H1 (cell line): ENCODE measurements around the gene TRIM67. TPM values are rescaled to one million over a fixed set of nuclear protein-coding genes. Genes with fewer than 3 reads are reported as not detected.
A peak's percentile ranks its signal among the peaks of the same experiment; 100 is the strongest.

Experiments used
- CTCF ChIA-PET: fragments of 300-600 bp; sonication (Branson Sonifier 250); formaldehyde crosslinking; loops from one replicate; lab custom pipeline; 2021; ENCODE audit not compliant: partially characterized antibody; lab: Charles Lee
- POLR2A ChIA-PET: fragments of 300-600 bp; sonication (Branson Sonifier 250); formaldehyde crosslinking; loops from one replicate; lab custom pipeline; 2021; ENCODE audit warnings: inconsistent platforms; ENCODE audit not compliant: partially characterized antibody; lab: Charles Lee
- DNase-seq, 2 experiments: peaks; one replicate each; pipeline versions ENCODE4 v3.0.0 to v3.0.0-alpha.2; 2010 to 2022; ENCODE audit warnings: low spot score in 2 of 2, low read depth in 1 of 2, mixed read lengths in 1 of 2
- FAIRE-seq: peaks from 2 replicates; lab custom pipeline; 2011; peaks lifted over from hg19 to GRCh38; lab: Jason Lieb, UNC
- H2AFZ ChIP-seq: 2 replicates; pipeline ENCODE4 v1.8.1; 2012; ENCODE audit warnings: low read length, inconsistent platforms
- H2AK5ac ChIP-seq: 2 replicates; pipeline ENCODE4 v1.6.1; 2013; ENCODE audit warnings: low read depth, low read length
- H2BK120ac ChIP-seq: replicated peaks from 2 replicates; pipeline ENCODE3; 2013; ENCODE audit warnings: low read depth, low read length, inconsistent platforms
- H2BK12ac ChIP-seq: 2 replicates; pipeline ENCODE4 v1.6.1; 2013; ENCODE audit warnings: low read depth, low read length
- H2BK15ac ChIP-seq: 2 replicates; pipeline ENCODE4 v1.6.1; 2013; ENCODE audit warnings: low read length
- H2BK20ac ChIP-seq: 2 replicates; pipeline ENCODE4 v1.6.1; 2013; ENCODE audit warnings: low read length
- H2BK5ac ChIP-seq: 2 replicates; pipeline ENCODE4 v1.6.1; 2013; ENCODE audit warnings: low read depth, low read length
- H3K14ac ChIP-seq: 2 replicates; pipeline ENCODE4 v1.6.1; 2013; ENCODE audit warnings: inconsistent platforms; ENCODE audit not compliant: insufficient read length
- H3K18ac ChIP-seq: 2 replicates; pipeline ENCODE4 v1.6.1; 2013; ENCODE audit warnings: low read length; ENCODE audit errors: extremely low read depth
- H3K23ac ChIP-seq: 2 replicates; pipeline ENCODE4 v1.6.1; 2013; ENCODE audit warnings: inconsistent platforms; ENCODE audit not compliant: insufficient read length
- H3K23me2 ChIP-seq: 2 replicates; pipeline ENCODE4 v1.6.1; 2013; ENCODE audit warnings: low read depth, low read length
- H3K27ac ChIP-seq: 2 replicates; pipeline ENCODE4 v1.6.1; 2011; ENCODE audit warnings: low read depth, low read length, inconsistent platforms
- H3K27me3 ChIP-seq, 4 experiments: replicated peaks in 1 of 4; 1 replicate in 1 of 4; 2 replicates in 3 of 4; pipeline versions ENCODE4 v1.6.1 to v1.8.1; 2011 to 2013; ENCODE audit warnings: low read length in 3 of 4, mild to moderate bottlenecking in 3 of 4, inconsistent platforms in 2 of 4, mixed read lengths in 2 of 4, moderate library complexity in 1 of 4; ENCODE audit not compliant: control insufficient read depth in 3 of 4, insufficient read depth in 3 of 4; ENCODE audit errors: extremely low read depth in 1 of 4
- H3K36me3 ChIP-seq, 4 experiments: 2 replicates each; pipeline versions ENCODE4 v1.6.1 to v1.8.1; 2011 to 2013; ENCODE audit warnings: mild to moderate bottlenecking in 4 of 4, low read length in 3 of 4, moderate library complexity in 2 of 4, control low read depth in 1 of 4, inconsistent platforms in 1 of 4; ENCODE audit not compliant: insufficient read depth in 4 of 4, control insufficient read depth in 2 of 4
- H3K4ac ChIP-seq: replicated peaks from 2 replicates; pipeline ENCODE3; 2013; ENCODE audit warnings: low read length, low read depth, mixed read lengths, inconsistent platforms; ENCODE audit not compliant: insufficient read length
- H3K4me1 ChIP-seq, 4 experiments: replicated peaks in 1 of 4; 1 replicate in 1 of 4; 2 replicates in 3 of 4; pipeline versions ENCODE4 v1.6.1 to v1.8.1; 2011 to 2013; ENCODE audit warnings: low read length in 3 of 4, inconsistent platforms in 2 of 4, mixed read lengths in 1 of 4; ENCODE audit not compliant: insufficient read depth in 4 of 4, control insufficient read depth in 3 of 4
- H3K4me2 ChIP-seq, 2 experiments: 2 replicates each; pipeline versions ENCODE4 v1.6.1 to v1.8.1; 2011 to 2013; ENCODE audit warnings: low read depth in 2 of 2, low read length in 2 of 2, control low read depth in 1 of 2, inconsistent platforms in 1 of 2, mild to moderate bottlenecking in 1 of 2; ENCODE audit not compliant: insufficient read depth in 1 of 2
- H3K4me3 ChIP-seq, 4 experiments: fragments of 200-600, 300-600 bp in 1 of 4; sonication (generic), shearing (Covaris generic), sonication (Bioruptor Twin) in 1 of 4; 2 replicates each; pipeline versions ENCODE4 v1.5.1 to v1.8.1; 2011 to 2016; ENCODE audit warnings: low read length in 4 of 4, low read depth in 3 of 4, control low read depth in 2 of 4, inconsistent platforms in 2 of 4, mild to moderate bottlenecking in 2 of 4, mixed read lengths in 1 of 4, moderate library complexity in 1 of 4; ENCODE audit not compliant: insufficient read depth in 2 of 4; ENCODE audit errors: extremely low read depth in 1 of 4
- H3K56ac ChIP-seq: replicated peaks from 2 replicates; pipeline ENCODE3; 2013; ENCODE audit warnings: low read depth, mild to moderate bottlenecking, mixed read lengths, low read length, inconsistent platforms; ENCODE audit not compliant: insufficient read length
- H3K79me1 ChIP-seq: 2 replicates; pipeline ENCODE4 v1.6.1; 2013; ENCODE audit warnings: low read depth, low read length, control low read depth
- H3K79me2 ChIP-seq, 2 experiments: 2 replicates each; pipeline versions ENCODE4 v1.6.1 to v1.8.1; 2012 to 2013; ENCODE audit warnings: low read length in 2 of 2, mild to moderate bottlenecking in 2 of 2, inconsistent platforms in 1 of 2; ENCODE audit not compliant: insufficient read depth in 2 of 2, control insufficient read depth in 1 of 2
- H3K9ac ChIP-seq, 4 experiments: replicated peaks in 1 of 4; 1 replicate in 1 of 4; 2 replicates in 3 of 4; pipeline versions ENCODE4 v1.6.1 to v1.8.1; 2011 to 2013; ENCODE audit warnings: low read depth in 3 of 4, low read length in 3 of 4, control low read depth in 2 of 4, mild to moderate bottlenecking in 2 of 4, moderate library complexity in 2 of 4, inconsistent platforms in 1 of 4; ENCODE audit errors: extremely low read depth in 1 of 4
- H3K9me3 ChIP-seq, 2 experiments: 2 replicates each; pipeline versions ENCODE4 v1.6.1 to v1.8.1; 2012 to 2013; ENCODE audit warnings: mild to moderate bottlenecking in 2 of 2, moderate library complexity in 2 of 2, control low read depth in 1 of 2, inconsistent platforms in 1 of 2, low read depth in 1 of 2, low read length in 1 of 2, mixed read lengths in 1 of 2; ENCODE audit not compliant: insufficient read depth in 2 of 2
- H4K20me1 ChIP-seq, 2 experiments: replicated peaks in 1 of 2; 2 replicates each; pipeline versions ENCODE3 to v1.8.1; 2011 to 2013; ENCODE audit warnings: inconsistent platforms in 2 of 2, low read length in 2 of 2, mild to moderate bottlenecking in 1 of 2; ENCODE audit not compliant: insufficient read depth in 2 of 2, control insufficient read depth in 1 of 2
- H4K5ac ChIP-seq: 2 replicates; pipeline ENCODE4 v1.6.1; 2013; ENCODE audit warnings: low read length, low read depth, mixed read lengths, inconsistent platforms; ENCODE audit not compliant: insufficient read length
- H4K8ac ChIP-seq: 2 replicates; pipeline ENCODE4 v1.8.0; 2013; ENCODE audit warnings: mild to moderate bottlenecking, moderate library complexity, low read length, inconsistent platforms; ENCODE audit not compliant: insufficient read depth; ENCODE audit errors: extremely low read depth
- H4K91ac ChIP-seq: replicated peaks from 2 replicates; pipeline ENCODE3; 2013; ENCODE audit warnings: low read length, mixed read lengths, inconsistent platforms; ENCODE audit not compliant: insufficient read length
- BRCA1 ChIP-seq: IDR thresholded peaks from 2 replicates; pipeline ENCODE4 v1.6.1; 2012; ENCODE audit warnings: low read depth, low read length, improper control_type of control experiment
- CHD2 ChIP-seq: IDR thresholded peaks from 2 replicates; pipeline ENCODE4 v1.6.1; 2012; ENCODE audit warnings: low read length, improper control_type of control experiment
- CREB1 ChIP-seq: IDR thresholded peaks from 2 replicates; pipeline ENCODE4 v1.6.1; 2012; ENCODE audit warnings: inconsistent platforms
- NANOG ChIP-seq: IDR thresholded peaks from 2 replicates; pipeline ENCODE4 v1.6.1; 2011; ENCODE audit warnings: low read length, low read depth, mild to moderate bottlenecking, inconsistent platforms; ENCODE audit not compliant: insufficient read depth, poor library complexity, severe bottlenecking
- POLR2AphosphoS5 ChIP-seq: IDR thresholded peaks from 2 replicates; pipeline ENCODE4 v1.6.1; 2011; ENCODE audit warnings: low read depth, low read length
- POU5F1 ChIP-seq: IDR thresholded peaks from 2 replicates; pipeline ENCODE4 v1.6.1; 2011; ENCODE audit warnings: low read depth, mild to moderate bottlenecking, low read length, moderate library complexity
- RFX5 ChIP-seq: IDR thresholded peaks from 2 replicates; pipeline ENCODE4 v1.6.1; 2011; ENCODE audit warnings: low read depth, low read length, improper control_type of control experiment, borderline replicate concordance
- SIRT6 ChIP-seq: IDR thresholded peaks from one replicate; pipeline ENCODE4 v1.7.1; 2012; ENCODE audit warnings: low read length, inconsistent platforms
- SP1 ChIP-seq: IDR thresholded peaks from 2 replicates; pipeline ENCODE4 v1.6.1; 2011; ENCODE audit warnings: low read depth, low read length
- SP2 ChIP-seq: IDR thresholded peaks from 2 replicates; pipeline ENCODE4 v1.6.1; 2012; ENCODE audit warnings: mild to moderate bottlenecking, low read length, inconsistent platforms
- SUZ12 ChIP-seq: fragments of 200-600 bp; sonication (generic); IDR thresholded peaks from 2 replicates; pipeline ENCODE4 v1.6.1; 2012; ENCODE audit warnings: mild to moderate bottlenecking, inconsistent platforms, low read length, moderate library complexity, mixed read lengths
- TCF12 ChIP-seq: IDR thresholded peaks from 2 replicates; pipeline ENCODE4 v1.6.1; 2011; ENCODE audit warnings: low read depth, mild to moderate bottlenecking, low read length
- TEAD4 ChIP-seq: IDR thresholded peaks from 2 replicates; pipeline ENCODE4 v1.6.1; 2012; ENCODE audit warnings: low read depth, low read length, inconsistent platforms, mixed read lengths
- ZNF274 ChIP-seq: IDR thresholded peaks from 2 replicates; pipeline ENCODE4 v1.7.0; 2012; ENCODE audit warnings: low read length, borderline replicate concordance; ENCODE audit errors: extremely low read depth
- WGBS, 2 experiments: shearing (Covaris generic) in 1 of 2; methylation state at CpG; one replicate each; pipeline versions ENCODE4 v1.1.6 to v1.1.7; 2013 to 2015; ENCODE audit warnings: low lambda C conversion rate in 2 of 2, mixed read lengths in 2 of 2, inconsistent platforms in 1 of 2, low coverage in 1 of 2, missing lambda C conversion rate in 1 of 2; ENCODE audit not compliant: insufficient replicate concordance in 2 of 2, insufficient coverage in 1 of 2, insufficient read length in 1 of 2; ENCODE audit errors: extremely low coverage in 1 of 2, missing lambda C conversion rate in 1 of 2; 5-methylcytosine and 5-hydroxymethylcytosine counted together
- polyA plus RNA-seq, 7 experiments: library from polyadenylated mRNA; depleted of rRNA in 3 of 7; stranded (reverse) in 5 of 7; unstranded in 2 of 7; fragments of >200 nt in 5 of 7; fragments of 200-250 nt in 2 of 7; gene quantifications; 1 replicate in 5 of 7; 2 replicates in 1 of 7; 4 replicates in 1 of 7; pipeline versions ENCODE4 v1.2.1 to v1.2.3, GENCODE V29; 2011 to 2013; ENCODE audit warnings: missing spikeins in 2 of 7, mixed read lengths in 2 of 7
- total RNA-seq: library from RNA; stranded (reverse); fragmentation: NEBNext Ultra II Directional; extraction: Animal tissue kit (Norgen Biotek cat#: 25700); gene quantifications from 2 replicates; pipeline ENCODE4 v1.2.1, GENCODE V29; 2021

The TRIM67 gene
- total and polyA plus RNA-seq, 2 of the 8 experiments (the other 6 are each of a cell fraction or from before 2014, with no cell fraction given), result under 0.01 TPM; not detected in 1

DNA sequence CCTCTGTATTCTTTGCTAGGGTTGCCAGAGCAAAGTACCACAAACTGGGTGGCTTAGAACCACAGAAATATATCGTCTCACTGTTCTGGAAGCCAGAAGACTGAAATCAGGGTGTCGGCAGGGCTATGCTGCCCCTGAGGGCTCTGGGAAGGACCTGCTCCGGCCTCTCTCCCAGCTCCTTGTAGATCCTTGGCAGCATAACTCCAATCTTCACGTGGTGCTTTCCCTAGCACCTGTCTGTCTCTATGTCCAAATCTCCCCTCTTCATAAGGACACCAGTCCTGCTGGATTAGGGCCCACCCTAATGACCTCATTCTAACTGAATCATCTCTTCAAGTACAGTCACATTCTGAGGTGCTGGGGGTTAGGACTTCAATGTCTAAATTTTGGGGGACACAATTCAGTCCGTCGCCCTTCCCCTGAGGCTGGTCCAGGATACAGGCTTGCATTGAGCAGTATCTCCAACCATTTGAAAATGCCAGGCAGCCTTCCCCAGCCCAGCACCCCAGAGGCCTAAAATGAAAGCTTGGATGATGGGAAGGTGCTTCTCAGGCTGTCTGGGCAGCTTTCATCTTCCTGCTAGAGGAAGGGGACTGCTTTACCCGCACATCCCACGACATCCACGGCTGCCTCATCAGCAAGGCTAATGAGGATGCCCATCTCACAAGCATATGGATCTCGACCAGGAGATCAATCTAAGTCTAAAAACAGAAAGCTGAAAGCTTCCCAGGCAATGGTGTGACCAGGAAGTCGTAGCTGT lies 24.7 kb downstream of the TRIM67 start:
- H3K4me2 ChIP-seq, result no peak overlapping the region
- H4K5ac ChIP-seq, result no peak overlapping the region
- no peak overlapping the region for H3K23ac ChIP-seq
- no peak overlapping the region for H2AK5ac ChIP-seq
- H3K9ac ChIP-seq, result no peak overlapping the region
- H3K79me1 ChIP-seq, result no peaks in the 10 kb centered on the region
- DNase-seq (no peak), FAIRE-seq (no peak)
- no peaks in the 10 kb centered on the region for H3K23me2 ChIP-seq
- H2BK20ac ChIP-seq, result no peak overlapping the region
- no peak overlapping the region for H3K56ac ChIP-seq
- no peak overlapping the region for H2BK12ac ChIP-seq
- no peak overlapping the region for H3K14ac ChIP-seq
- no peak overlapping the region for H3K4ac ChIP-seq
- H2BK120ac ChIP-seq, result no peak overlapping the region
- H4K91ac ChIP-seq, result no peak overlapping the region
- H3K4me3 ChIP-seq, result no peak overlapping the region
- H2AFZ ChIP-seq, result no peak overlapping the region
- peaks cover 0 to 18% (median 10%) of the 10 kb centered on the region in 4 experiments; a peak in 4 of 7 replicates for H3K27me3 ChIP-seq
- H2BK15ac ChIP-seq, result 0 out of 2 replicates have a peak overlapping the region, but pooled peaks have one; percentile 11
- no peaks in the 10 kb centered on the region for H3K79me2 ChIP-seq
- H4K20me1 ChIP-seq, result peaks cover 0 to 2% of the 10 kb centered on the region in 2 experiments
- H3K18ac ChIP-seq, result no peak overlapping the region
- ChIA-PET POLR2A (interaction anchor here (0.8 kb wide), 1 partner anchor 66 kb away, joined by 5 read pairs; no protein-coding TSS in a partner anchor), CTCF (interaction anchor here (0.9 to 1.6 kb wide), 3 partner anchors 16 to 21 kb away, joined by 3 read pairs; no protein-coding TSS in a partner anchor)
- no peak overlapping the region for H4K8ac ChIP-seq
- no peaks in the 10 kb centered on the region for H3K36me3 ChIP-seq
- H3K4me1 ChIP-seq, result peaks cover 0 to 11% (median 8%) of the 10 kb centered on the region in 4 experiments; a peak in 5 of 7 replicates
- no peak overlapping the region for H2BK5ac ChIP-seq
- no peak overlapping the region for H3K27ac ChIP-seq
- WGBS, 2 experiments, result 90% methylated on average over 11 of the region's 11 CpGs; no CpG with 5 or more reads in 1 of the 2 experiments
- H3K9me3 ChIP-seq, result no peaks in the 10 kb centered on the region; a peak in 1 of 4 replicates
- TF ChIP-seq SP2, result no peak
- no peak for TF ChIP-seq POU5F1
- TF ChIP-seq TCF12, result no peak
- TF ChIP-seq SIRT6, result no peak
- TF ChIP-seq ZNF274, result no peak
- TF ChIP-seq TEAD4, result no peak
- no peak for TF ChIP-seq SP1
- no peak for TF ChIP-seq CHD2
- no peak for TF ChIP-seq CREB1
- TF ChIP-seq NANOG, result no peak
- TF ChIP-seq BRCA1, result no peak
- no peak for TF ChIP-seq SUZ12
- TF ChIP-seq RFX5, result no peak
- TF ChIP-seq POLR2AphosphoS5, result no peak
